Calu3 (cell line): ENCODE data around the gene MED12L. TPM values are rescaled to one million over a fixed set of nuclear protein-coding genes. Genes with fewer than 3 reads are reported as not detected.

Experiments
- BruUV-seq: library from RNA; stranded (reverse); fragments of 400-500 nt; replicated peaks from 2 replicates; lab custom pipeline; 2021; lab: Mats Ljungman, UMichigan
- CTCF ChIA-PET: fragments of 300-600 bp; sonication (Branson Sonifier 250); formaldehyde crosslinking; loops from one replicate; lab custom pipeline; 2022; ENCODE audit warnings: antibody characterized with exemption; lab: Charles Lee
- DNase-seq: peaks from one replicate; pipeline ENCODE4 v3.0.0; 2022
- H3K27ac Mint-ChIP-seq: one replicate; pipeline ENCODE4 v1.8.0; 2022; ENCODE audit warnings: mixed read lengths; ENCODE audit not compliant: unreplicated experiment
- H3K27me3 Mint-ChIP-seq: one replicate; pipeline ENCODE4 v1.8.0; 2022; ENCODE audit warnings: mixed read lengths; ENCODE audit not compliant: unreplicated experiment
- H3K36me3 Mint-ChIP-seq: one replicate; pipeline ENCODE4 v1.8.0; 2022; ENCODE audit warnings: mild to moderate bottlenecking, moderate library complexity, mixed read lengths; ENCODE audit not compliant: insufficient read depth, unreplicated experiment
- H3K4me1 Mint-ChIP-seq: one replicate; pipeline ENCODE4 v1.8.0; 2022; ENCODE audit warnings: mild to moderate bottlenecking, low read depth, mixed read lengths; ENCODE audit not compliant: unreplicated experiment
- H3K4me3 Mint-ChIP-seq: one replicate; pipeline ENCODE4 v1.8.0; 2022; ENCODE audit warnings: mild to moderate bottlenecking, low read depth, moderate library complexity, mixed read lengths; ENCODE audit not compliant: unreplicated experiment
- H3K9me3 Mint-ChIP-seq: one replicate; pipeline ENCODE4 v1.8.0; 2022; ENCODE audit warnings: low read depth, mixed read lengths; ENCODE audit not compliant: unreplicated experiment
- CTCF ChIP-seq: fragments of 200-600 bp; IDR thresholded peaks from one replicate; pipeline ENCODE4 v1.8.0; 2022; ENCODE audit warnings: antibody characterized with exemption; ENCODE audit not compliant: unreplicated experiment
- intact Hi-C: fragments of 100-400 bp; cut with micrococcal nuclease; formaldehyde crosslinking; loops from one replicate; pipeline ENCODE4 v1.10.0; 2022; ENCODE audit not compliant: unreplicated experiment
- total RNA-seq: library from RNA; stranded (reverse); gene quantifications from 2 replicates; pipeline ENCODE4 v1.2.3, GENCODE V29; 2022

MED12L gene
- total RNA-seq, 1 experiment from 2014 or later: 4.6 TPM

- CTCF ChIA-PET: no interaction called here
- DNase-seq: no peak
Observed at GRCh38 chr3:151265866-151266265, 180.4 kb downstream of the MED12L start.

DNA sequence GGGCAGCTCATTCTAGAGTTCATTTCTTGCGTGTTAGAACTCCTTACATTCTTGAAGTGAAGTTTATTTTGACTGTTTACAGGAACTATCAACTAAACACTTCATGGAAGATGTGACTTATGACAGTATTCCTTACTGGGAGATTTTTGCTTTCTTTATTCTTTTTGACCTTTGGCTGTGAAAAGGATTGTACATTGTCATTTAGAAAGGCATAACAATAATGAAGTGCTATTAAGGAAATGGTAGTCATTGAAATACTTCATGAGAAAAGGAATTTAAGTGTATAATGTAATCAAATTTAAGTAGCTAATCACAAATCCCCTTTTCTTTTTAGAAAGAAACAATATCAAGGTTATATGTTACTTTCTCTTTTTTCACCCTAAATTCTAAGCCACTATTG is 181.6 kb downstream of the MED12L start:
- Mint-ChIP-seq H3K4me3 (no peak overlapping the region), H3K9me3 (no peaks in the 10 kb centered on the region), H3K27me3 (no peaks in the 10 kb centered on the region), H3K4me1 (no peaks in the 10 kb centered on the region), H3K36me3 (no peaks in the 10 kb centered on the region), H3K27ac (no peak overlapping the region)
- intact Hi-C loops: no loop called here
- no peak for TF ChIP-seq CTCF
- DNase-seq: no peak
- BruUV-seq: no TSS peak
- CTCF ChIA-PET: no interaction called here

More at GRCh38 chr3:151265866-151266265, 180.4 kb downstream of the MED12L start:
- no peaks in the 10 kb centered on the region for H3K36me3 Mint-ChIP-seq
- H3K4me3 Mint-ChIP-seq: no peak overlapping the region
- intact Hi-C loops: no loop called here
- no peaks in the 10 kb centered on the region for H3K4me1 Mint-ChIP-seq
- no peaks in the 10 kb centered on the region for H3K9me3 Mint-ChIP-seq
- no TSS peak for BruUV-seq
- no peak overlapping the region for H3K27ac Mint-ChIP-seq
- H3K27me3 Mint-ChIP-seq: no peaks in the 10 kb centered on the region
- TF ChIP-seq CTCF: no peak

DNA sequence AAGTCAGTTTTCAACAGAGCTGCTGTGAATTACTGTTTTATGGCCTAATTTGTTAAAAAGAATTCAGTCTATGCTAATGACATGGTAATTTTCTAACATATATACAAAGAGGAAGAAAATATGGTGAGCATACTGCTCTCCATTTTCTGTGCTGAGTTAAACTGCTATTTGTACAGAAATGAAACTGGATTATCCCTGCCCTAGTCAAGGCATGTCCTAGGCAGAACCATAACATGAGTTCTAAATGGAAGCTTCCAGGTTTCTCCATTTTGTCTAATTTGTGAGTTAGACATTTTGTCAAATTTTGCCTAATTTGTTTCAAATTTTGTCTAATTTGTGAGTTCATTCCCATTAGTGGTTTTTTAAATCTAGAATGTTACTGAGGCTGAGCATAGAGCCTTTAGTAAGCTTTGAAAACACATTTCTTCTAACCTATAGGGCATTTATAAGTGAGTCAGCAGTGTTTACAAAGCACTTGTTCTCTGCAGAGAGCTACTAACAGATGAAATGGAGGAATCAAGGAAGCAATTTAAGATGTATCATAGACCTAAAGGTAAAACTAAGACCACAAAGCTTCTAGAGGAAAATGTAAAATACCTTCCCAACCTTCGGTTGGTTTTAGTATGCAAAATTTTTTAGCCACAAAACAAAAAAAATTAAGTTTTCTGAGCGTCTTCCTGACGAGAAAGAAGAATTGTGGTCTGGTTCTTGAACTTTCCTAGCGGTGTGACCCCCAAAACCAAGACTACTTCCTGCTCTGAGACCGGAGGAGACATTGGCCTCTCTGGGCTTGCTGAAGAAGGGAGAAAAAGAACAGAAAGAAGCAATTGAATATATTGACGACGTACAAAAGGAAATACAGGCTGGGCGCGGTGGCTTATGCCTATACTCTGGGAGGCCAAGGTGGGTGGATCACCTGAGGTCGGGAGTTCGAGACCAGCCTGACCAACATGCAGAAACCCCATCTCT is 183.1 kb downstream of the MED12L start:
- Mint-ChIP-seq H3K27me3 (no peaks in the 10 kb centered on the region), H3K36me3 (no peaks in the 10 kb centered on the region), H3K27ac (no peak overlapping the region), H3K9me3 (no peaks in the 10 kb centered on the region), H3K4me3 (no peak overlapping the region), H3K4me1 (no peaks in the 10 kb centered on the region)
- DNase-seq: no peak
- CTCF ChIA-PET: no interaction called here
- intact Hi-C loops: no loop called here
- BruUV-seq: no TSS peak
- no peak for TF ChIP-seq CTCF

DNA sequence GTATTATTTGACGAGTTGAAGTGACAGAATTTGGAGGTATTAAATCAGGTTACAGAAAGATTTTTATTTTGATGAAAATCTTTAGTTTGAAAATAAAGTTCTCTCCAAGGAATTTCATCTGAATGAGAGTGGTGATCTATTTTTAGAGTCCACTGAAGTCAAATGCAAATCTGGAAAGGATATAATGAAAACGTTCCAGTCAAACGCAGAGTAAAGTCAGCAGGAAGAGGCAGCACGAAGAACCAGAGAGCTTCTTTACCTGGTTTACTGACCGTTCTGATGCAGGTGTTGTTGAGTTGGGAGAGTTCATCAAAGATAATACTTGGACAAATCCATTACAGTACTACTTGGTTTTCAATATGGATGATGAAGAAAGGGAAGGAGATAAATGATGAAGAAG is 184.2 kb downstream of the MED12L start:
- no peak for TF ChIP-seq CTCF
- H3K9me3 Mint-ChIP-seq: no peaks in the 10 kb centered on the region
- no peaks in the 10 kb centered on the region for H3K36me3 Mint-ChIP-seq
- CTCF ChIA-PET: no interaction called here
- intact Hi-C loops: no loop called here
- BruUV-seq: no TSS peak
- H3K27ac Mint-ChIP-seq: no peak overlapping the region
- H3K27me3 Mint-ChIP-seq: no peaks in the 10 kb centered on the region
- H3K4me1 Mint-ChIP-seq: no peaks in the 10 kb centered on the region
- no peak overlapping the region for H3K4me3 Mint-ChIP-seq
- no peak for DNase-seq
